OCI-LY7 (cell line): ENCODE measurements around the gene ZCCHC10. TPM values are rescaled to one million over a fixed set of nuclear protein-coding genes. Genes with fewer than 3 reads are reported as not detected.

Experiments
- BruUV-seq: library from RNA; stranded (reverse); fragments of 400-500 nt; replicated peaks from 2 replicates; lab custom pipeline; 2021; lab: Mats Ljungman, UMichigan
- CTCF ChIA-PET: fragments of 300-600 bp; sonication (Branson Sonifier 250); formaldehyde crosslinking; loops from one replicate; lab custom pipeline; 2022; ENCODE audit warnings: antibody characterized with exemption; ENCODE audit not compliant: unreplicated experiment; lab: Charles Lee
- POLR2A ChIA-PET: fragments of 300-600 bp; sonication (Branson Sonifier 250); formaldehyde crosslinking; loops from one replicate; lab custom pipeline; 2022; ENCODE audit warnings: antibody characterized with exemption; lab: Charles Lee
- DNase-seq: peaks from one replicate; pipeline ENCODE4 v3.0.0-alpha.2; 2015; ENCODE audit warnings: low spot score
- H2AFZ ChIP-seq: fragments of 200-600 bp; sonication (generic), shearing (Covaris generic); 2 replicates; pipeline ENCODE4 v1.6.1; 2014; ENCODE audit warnings: mild to moderate bottlenecking, antibody characterized with exemption, low read length, moderate library complexity
- H3K27ac ChIP-seq: fragments of 200-600 bp; sonication (generic); 2 replicates; pipeline ENCODE4 v1.5.1; 2014; ENCODE audit warnings: mixed run types, low read depth, mild to moderate bottlenecking, moderate library complexity, low read length, inconsistent platforms; ENCODE audit not compliant: poor library complexity, severe bottlenecking
- H3K36me3 ChIP-seq: fragments of 200-600 bp; sonication (generic); 2 replicates; pipeline ENCODE4 v1.6.1; 2014; ENCODE audit warnings: mild to moderate bottlenecking, antibody characterized with exemption, low read length, moderate library complexity, mixed read lengths; ENCODE audit not compliant: insufficient read depth
- H3K4me1 ChIP-seq: fragments of 200-600 bp; sonication (generic); 2 replicates; pipeline ENCODE4 v1.5.1; 2014; ENCODE audit warnings: mild to moderate bottlenecking, low read length; ENCODE audit not compliant: insufficient read depth, poor library complexity, severe bottlenecking
- H3K4me2 ChIP-seq: fragments of 200-600 bp; sonication (generic); 2 replicates; pipeline ENCODE4 v1.6.1; 2014; ENCODE audit warnings: mild to moderate bottlenecking, low read length
- H3K4me3 ChIP-seq: fragments of 200-600 bp; sonication (generic); 2 replicates; pipeline ENCODE4 v1.5.1; 2014; ENCODE audit warnings: mild to moderate bottlenecking, low read depth, low read length; ENCODE audit not compliant: poor library complexity, severe bottlenecking
- H3K79me2 ChIP-seq: fragments of 200-600 bp; sonication (generic); 2 replicates; pipeline ENCODE4 v1.6.1; 2016; ENCODE audit warnings: low read depth, mild to moderate bottlenecking, low read length, moderate library complexity, mixed read lengths; ENCODE audit not compliant: insufficient read depth
- H3K9me2 ChIP-seq: fragments of 200-600 bp; sonication (generic); 2 replicates; pipeline ENCODE4 v1.6.1; 2016; ENCODE audit warnings: mild to moderate bottlenecking, low read length, mixed read lengths; ENCODE audit not compliant: insufficient read depth
- H3K9me3 ChIP-seq: fragments of 200-600 bp; sonication (generic); 2 replicates; pipeline ENCODE4 v1.6.1; 2014; ENCODE audit warnings: mild to moderate bottlenecking, mixed run types, low read length, mixed read lengths
- H4K20me1 ChIP-seq: fragments of 200-600 bp; sonication (generic); 2 replicates; pipeline ENCODE4 v1.6.1; 2014; ENCODE audit warnings: mild to moderate bottlenecking, antibody characterized with exemption, low read length, moderate library complexity, mixed read lengths; ENCODE audit not compliant: insufficient read depth
- CTCF ChIP-seq: fragments of 200-600 bp; sonication (generic); conservative IDR thresholded peaks from 2 replicates; pipeline ENCODE4 v1.5.1; 2014; ENCODE audit warnings: mild to moderate bottlenecking, antibody characterized with exemption, low read length, moderate library complexity, mixed read lengths
- EZH2phosphoT487 ChIP-seq: fragments of 200-600 bp; sonication (generic); IDR thresholded peaks from 2 replicates; pipeline ENCODE4 v1.6.1; 2018; ENCODE audit warnings: low read depth, borderline replicate concordance, mild to moderate bottlenecking, mixed run types, antibody characterized with exemption, low read length, moderate library complexity, mixed read lengths
- intact Hi-C: fragments of 100-400 bp; cut with micrococcal nuclease; formaldehyde crosslinking; loops from one replicate; pipeline ENCODE4 v1.10.0; 2022; ENCODE audit not compliant: unreplicated experiment
- total RNA-seq, 2 experiments: library from RNA; depleted of rRNA in 1 of 2; stranded (reverse); fragments of >200 nt in 1 of 2; shearing (Covaris generic) in 1 of 2; gene quantifications; 2 replicates each; pipeline ENCODE4 v1.2.3, GENCODE V29; 2014 to 2022

ZCCHC10 gene
- total RNA-seq, 2 experiments from 2014 or later, result 27.2 to 45.4 TPM

GRCh38 chr5:132953710-132954109 lies 72.6 kb downstream of the ZCCHC10 start:
- intact Hi-C loops, result no loop called here
- ChIA-PET CTCF (no interaction called here), POLR2A (interaction anchor here (0.7 kb wide), 1 partner anchor 786 kb away, joined by 3 read pairs; no protein-coding TSS in a partner anchor)
- H3K4me3 ChIP-seq, result no peak overlapping the region
- H3K9me2 ChIP-seq, result no peaks in the 10 kb centered on the region
- peaks cover 71% of the 10 kb centered on the region for H3K79me2 ChIP-seq
- no TSS peak for BruUV-seq
- H4K20me1 ChIP-seq, result no peaks in the 10 kb centered on the region
- H2AFZ ChIP-seq, result no peak overlapping the region
- H3K9me3 ChIP-seq, result no peaks in the 10 kb centered on the region; the same call in 1 of the 2 replicates
- no peak overlapping the region for H3K4me2 ChIP-seq
- no peak for DNase-seq
- H3K4me1 ChIP-seq, result no peaks in the 10 kb centered on the region
- peaks cover 35% of the 10 kb centered on the region for H3K36me3 ChIP-seq
- H3K27ac ChIP-seq, result no peak overlapping the region
- TF ChIP-seq CTCF (no peak), EZH2phosphoT487 (no peak)

GRCh38 chr5:132952829-132953228 lies 73.5 kb downstream of the ZCCHC10 start:
- H3K79me2 ChIP-seq, result peaks cover 68% of the 10 kb centered on the region
- H3K9me3 ChIP-seq, result no peaks in the 10 kb centered on the region; the same call in 1 of the 2 replicates
- H3K9me2 ChIP-seq, result no peaks in the 10 kb centered on the region
- H4K20me1 ChIP-seq, result no peaks in the 10 kb centered on the region
- ChIA-PET POLR2A (no interaction called here), CTCF (no interaction called here)
- no peak overlapping the region for H3K4me2 ChIP-seq
- no TSS peak for BruUV-seq
- no peak for TF ChIP-seq CTCF
- no peak for TF ChIP-seq EZH2phosphoT487
- H3K4me3 ChIP-seq, result no peak overlapping the region
- H3K36me3 ChIP-seq, result peaks cover 28% of the 10 kb centered on the region
- no peak for DNase-seq
- no peak overlapping the region for H2AFZ ChIP-seq
- no peaks in the 10 kb centered on the region for H3K4me1 ChIP-seq
- intact Hi-C loops, result no loop called here
- H3K27ac ChIP-seq, result no peak overlapping the region

- no TSS peak for BruUV-seq
- Histone ChIP-seq H3K79me2 (peaks cover 68% of the 10 kb centered on the region), H3K27ac (no peak overlapping the region), H3K9me3 (no peaks in the 10 kb centered on the region), H3K36me3 (peaks cover 26% of the 10 kb centered on the region), H3K4me2 (no peak overlapping the region), H4K20me1 (no peaks in the 10 kb centered on the region), H3K9me2 (no peaks in the 10 kb centered on the region), H3K4me3 (no peak overlapping the region), H3K4me1 (no peaks in the 10 kb centered on the region), H2AFZ (no peak overlapping the region)
- no peak for DNase-seq
- ChIA-PET CTCF (no interaction called here), POLR2A (no interaction called here)
- TF ChIP-seq CTCF (no peak), EZH2phosphoT487 (no peak)
- intact Hi-C loops, result no loop called here
Observed at GRCh38 chr5:132951897-132952296, 74.5 kb downstream of the ZCCHC10 start.
